H9 (cell line): ENCODE measurements around the gene POLR3H. TPM values are rescaled to one million over a fixed set of nuclear protein-coding genes. Genes with fewer than 3 reads are reported as not detected.

Experiments used
- DNase-seq: peaks from one replicate; pipeline ENCODE4 v3.0.0-alpha.2; 2017
- H2AFZ ChIP-seq: one replicate; pipeline ENCODE4 v1.6.1; 2013; ENCODE audit warnings: mild to moderate bottlenecking, low read length, control low read depth, moderate library complexity
- H2AK5ac ChIP-seq: 2 replicates; pipeline ENCODE4 v1.6.1; 2013; ENCODE audit warnings: low read length, control low read depth, mixed read lengths; ENCODE audit not compliant: insufficient read length
- H2BK120ac ChIP-seq: one replicate; pipeline ENCODE4 v1.6.1; 2013; ENCODE audit warnings: low read depth, mild to moderate bottlenecking, low read length, control low read depth, inconsistent platforms; ENCODE audit not compliant: poor library complexity, severe bottlenecking
- H2BK12ac ChIP-seq: 2 replicates; pipeline ENCODE4 v1.6.1; 2013; ENCODE audit warnings: low read length, control low read depth, mixed read lengths, low read depth; ENCODE audit not compliant: insufficient read length
- H2BK15ac ChIP-seq: 2 replicates; pipeline ENCODE4 v1.6.1; 2013; ENCODE audit warnings: low read depth, low read length, control low read depth
- H2BK20ac ChIP-seq: one replicate; pipeline ENCODE4 v1.6.1; 2013; ENCODE audit warnings: low read depth, mild to moderate bottlenecking, low read length, control low read depth, inconsistent platforms; ENCODE audit not compliant: poor library complexity, severe bottlenecking
- H2BK5ac ChIP-seq: 2 replicates; pipeline ENCODE4 v1.6.1; 2013; ENCODE audit warnings: low read length, control low read depth, mixed read lengths; ENCODE audit not compliant: insufficient read length
- H3K14ac ChIP-seq: 2 replicates; pipeline ENCODE4 v1.6.1; 2013; ENCODE audit warnings: low read length, control low read depth; ENCODE audit not compliant: insufficient read depth
- H3K18ac ChIP-seq: 2 replicates; pipeline ENCODE4 v1.6.1; 2013; ENCODE audit warnings: low read depth, mild to moderate bottlenecking, mixed read lengths, low read length, control low read depth; ENCODE audit not compliant: insufficient read length
- H3K23ac ChIP-seq: 2 replicates; pipeline ENCODE4 v1.6.1; 2013; ENCODE audit warnings: low read length, control low read depth, mixed read lengths, low read depth; ENCODE audit not compliant: insufficient read length
- H3K23me2 ChIP-seq: 2 replicates; pipeline ENCODE4 v1.6.1; 2013; ENCODE audit warnings: low read depth, mild to moderate bottlenecking, mixed read lengths, low read length, control low read depth; ENCODE audit not compliant: insufficient read length, poor library complexity, severe bottlenecking
- H3K27ac ChIP-seq: 2 replicates; pipeline ENCODE4 v1.5.1; 2013; ENCODE audit warnings: low read length, control low read depth, mixed read lengths, low read depth; ENCODE audit not compliant: insufficient read length
- H3K27me3 ChIP-seq: 2 replicates; pipeline ENCODE4 v1.6.1; 2013; ENCODE audit warnings: low read length, control low read depth, inconsistent platforms; ENCODE audit not compliant: insufficient read depth
- H3K4ac ChIP-seq: 2 replicates; pipeline ENCODE4 v1.6.1; 2013; ENCODE audit warnings: low read depth, mild to moderate bottlenecking, control low read depth, inconsistent platforms, low read length, moderate library complexity
- H3K4me1 ChIP-seq: 2 replicates; pipeline ENCODE4 v1.6.1; 2013; ENCODE audit warnings: low read length, control low read depth, inconsistent platforms; ENCODE audit not compliant: insufficient read depth
- H3K4me2 ChIP-seq: 2 replicates; pipeline ENCODE4 v1.6.1; 2013; ENCODE audit warnings: low read length, control low read depth, mixed read lengths; ENCODE audit not compliant: insufficient read length, insufficient read depth
- H3K56ac ChIP-seq: 2 replicates; pipeline ENCODE4 v1.6.1; 2013; ENCODE audit warnings: low read depth, mild to moderate bottlenecking, mixed read lengths, low read length, control low read depth; ENCODE audit not compliant: insufficient read length
- H3K79me1 ChIP-seq: 2 replicates; pipeline ENCODE4 v1.6.1; 2013; ENCODE audit warnings: low read depth, mild to moderate bottlenecking, moderate library complexity, low read length, control low read depth, inconsistent platforms; ENCODE audit not compliant: insufficient read depth, poor library complexity, severe bottlenecking
- H3K79me2 ChIP-seq: 2 replicates; pipeline ENCODE4 v1.6.1; 2013; ENCODE audit warnings: low read length, control low read depth, inconsistent platforms; ENCODE audit not compliant: insufficient read depth
- H3K9ac ChIP-seq: 2 replicates; pipeline ENCODE4 v1.6.1; 2013; ENCODE audit warnings: low read length, control low read depth, mixed read lengths; ENCODE audit not compliant: insufficient read length; ENCODE audit errors: extremely low read depth
- H3K9me3 ChIP-seq: one replicate; pipeline ENCODE4 v1.6.1; 2013; ENCODE audit warnings: low read depth, low read length, inconsistent platforms; ENCODE audit not compliant: control insufficient read depth
- H3T11ph ChIP-seq: one replicate; pipeline ENCODE4 v1.6.1; 2013; ENCODE audit warnings: mild to moderate bottlenecking, low read length, control low read depth, inconsistent platforms
- H4K20me1 ChIP-seq: one replicate; pipeline ENCODE4 v1.6.1; 2013; ENCODE audit not compliant: control insufficient read depth, insufficient read length, insufficient read depth
- H4K5ac ChIP-seq: 2 replicates; pipeline ENCODE4 v1.6.1; 2013; ENCODE audit warnings: low read depth, mild to moderate bottlenecking, mixed read lengths, low read length, control low read depth; ENCODE audit not compliant: insufficient read length
- H4K8ac ChIP-seq: replicated peaks from 2 replicates; pipeline ENCODE4 v1.6.1; 2013; ENCODE audit warnings: low read length, control low read depth, mixed read lengths, low read depth; ENCODE audit not compliant: insufficient read length
- H4K91ac ChIP-seq: 2 replicates; pipeline ENCODE4 v1.6.1; 2013; ENCODE audit warnings: low read depth, mild to moderate bottlenecking, moderate library complexity, mixed read lengths, low read length, control low read depth; ENCODE audit not compliant: insufficient read length
- H3K27ac Mint-ChIP-seq, 3 experiments: 2 replicates in 2 of 3; 3 replicates in 1 of 3; pipeline ENCODE4 v1.8.0; 2020 to 2021; ENCODE audit warnings: mixed read lengths in 3 of 3, mild to moderate bottlenecking in 1 of 3, moderate library complexity in 1 of 3
- H3K27me3 Mint-ChIP-seq: 2 replicates; pipeline ENCODE4 v1.8.0; 2021; ENCODE audit warnings: low read depth, mild to moderate bottlenecking, moderate library complexity, mixed read lengths
- H3K36me3 Mint-ChIP-seq, 3 experiments: 2 replicates in 2 of 3; 3 replicates in 1 of 3; pipeline ENCODE4 v1.8.0; 2020 to 2021; ENCODE audit warnings: low read depth in 3 of 3, mixed read lengths in 3 of 3; ENCODE audit not compliant: insufficient read depth in 1 of 3
- H3K4me1 Mint-ChIP-seq, 2 experiments: 2 replicates each; pipeline ENCODE4 v1.8.0; 2020; ENCODE audit warnings: mixed read lengths in 2 of 2
- H3K4me3 Mint-ChIP-seq, 2 experiments: 2 replicates in 1 of 2; 3 replicates in 1 of 2; pipeline ENCODE4 v1.8.0; 2020 to 2021; ENCODE audit warnings: mild to moderate bottlenecking in 2 of 2, mixed read lengths in 2 of 2, moderate library complexity in 1 of 2
- H3K9me3 Mint-ChIP-seq, 2 experiments: 2 replicates in 1 of 2; 3 replicates in 1 of 2; pipeline ENCODE4 v1.8.0; 2020; ENCODE audit warnings: mild to moderate bottlenecking in 2 of 2, mixed read lengths in 2 of 2, moderate library complexity in 1 of 2
- WGBS: extraction: QIAGEN DNeasy Blood & Tissue Kit; methylation state at CpG from one replicate; pipeline ENCODE4 v1.1.7; 2013; ENCODE audit warnings: missing lambda C conversion rate, low lambda C conversion rate, mixed read lengths; ENCODE audit not compliant: insufficient read length; ENCODE audit errors: extremely low coverage; 5-methylcytosine and 5-hydroxymethylcytosine counted together
- total RNA-seq: library from RNA; stranded (reverse); gene quantifications from 2 replicates; pipeline ENCODE4 v1.2.1, GENCODE V29; 2021
- TF ChIP-seq, protein P1 (sequence below): fragments of 200-600 bp; sonication (generic); conservative IDR thresholded peaks from 3 replicates; pipeline ENCODE4 v1.8.0; 2021; ENCODE audit warnings: antibody characterized with exemption, mild to moderate bottlenecking

The POLR3H gene
- total RNA-seq, 1 experiment from 2014 or later, result 68.2 TPM

- peak overlapping the region; percentile 19 to 89 (median 38); a peak in 3 of 7 replicates for H3K27ac Mint-ChIP-seq
- Histone ChIP-seq H2BK15ac (no peak overlapping the region), H4K20me1 (no peaks in the 10 kb centered on the region), H3K23ac (no peak overlapping the region), H3K23me2 (no peaks in the 10 kb centered on the region), H3K4me2 (no peak overlapping the region), H4K8ac (no peak overlapping the region), H3K79me2 (no peaks in the 10 kb centered on the region), H2AK5ac (no peak overlapping the region), H2BK20ac (no peak overlapping the region), H3K14ac (no peak overlapping the region; the same call in 1 of the 2 replicates), H4K5ac (no peak overlapping the region), H3K79me1 (no peaks in the 10 kb centered on the region), H3K27me3 (no peaks in the 10 kb centered on the region), H2BK12ac (no peak overlapping the region), H3K56ac (no peak overlapping the region), H2AFZ (no peak overlapping the region), H3K9me3 (no peaks in the 10 kb centered on the region), H2BK120ac (no peak overlapping the region), H3K18ac (peak overlapping the region; percentile 76), H4K91ac (no peak overlapping the region), H3K4ac (no peak overlapping the region), H3T11ph (no peak overlapping the region), H3K4me1 (peaks cover 3% of the 10 kb centered on the region; the same call in 1 of the 2 replicates), H3K9ac (no peak overlapping the region), H2BK5ac (no peak overlapping the region), H3K27ac (no peak overlapping the region)
- no peaks in the 10 kb centered on the region for H3K9me3 Mint-ChIP-seq
- H3K27me3 Mint-ChIP-seq, result peaks cover 5% of the 10 kb centered on the region
- WGBS, result no CpG with 5 or more reads among the region's 19 CpGs
- peaks cover 39 to 52% of the 10 kb centered on the region in 2 experiments for H3K4me1 Mint-ChIP-seq
- no peaks in the 10 kb centered on the region for H3K36me3 Mint-ChIP-seq
- peak overlapping the region in 1 of 2 experiments; percentile 30; a peak in 2 of 5 replicates for H3K4me3 Mint-ChIP-seq
- DNase-seq, result peak; percentile 58
- TF ChIP-seq, protein P1, sequence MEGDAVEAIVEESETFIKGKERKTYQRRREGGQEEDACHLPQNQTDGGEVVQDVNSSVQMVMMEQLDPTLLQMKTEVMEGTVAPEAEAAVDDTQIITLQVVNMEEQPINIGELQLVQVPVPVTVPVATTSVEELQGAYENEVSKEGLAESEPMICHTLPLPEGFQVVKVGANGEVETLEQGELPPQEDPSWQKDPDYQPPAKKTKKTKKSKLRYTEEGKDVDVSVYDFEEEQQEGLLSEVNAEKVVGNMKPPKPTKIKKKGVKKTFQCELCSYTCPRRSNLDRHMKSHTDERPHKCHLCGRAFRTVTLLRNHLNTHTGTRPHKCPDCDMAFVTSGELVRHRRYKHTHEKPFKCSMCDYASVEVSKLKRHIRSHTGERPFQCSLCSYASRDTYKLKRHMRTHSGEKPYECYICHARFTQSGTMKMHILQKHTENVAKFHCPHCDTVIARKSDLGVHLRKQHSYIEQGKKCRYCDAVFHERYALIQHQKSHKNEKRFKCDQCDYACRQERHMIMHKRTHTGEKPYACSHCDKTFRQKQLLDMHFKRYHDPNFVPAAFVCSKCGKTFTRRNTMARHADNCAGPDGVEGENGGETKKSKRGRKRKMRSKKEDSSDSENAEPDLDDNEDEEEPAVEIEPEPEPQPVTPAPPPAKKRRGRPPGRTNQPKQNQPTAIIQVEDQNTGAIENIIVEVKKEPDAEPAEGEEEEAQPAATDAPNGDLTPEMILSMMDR, result no peak
Measured at GRCh38 chr22:41557401-41558240, 13.4 kb upstream of the POLR3H start.
